GM11168 (cell line): ENCODE measurements around the gene BPIFB4.
"Not testable (repeated sequence)": the region's sequence is repeated elsewhere in the genome, so short reads cannot be mapped to it uniquely, and the experiment has no call there.

Source experiments
- in situ Hi-C: fragments of 300-500 bp; cut with MboI; formaldehyde crosslinking; loops from one replicate; pipeline ENCODE4 v1.12.0; 2022; ENCODE audit warnings: low sequenced_read_pairs; ENCODE audit not compliant: unreplicated experiment

Gene BPIFB4

DNA sequence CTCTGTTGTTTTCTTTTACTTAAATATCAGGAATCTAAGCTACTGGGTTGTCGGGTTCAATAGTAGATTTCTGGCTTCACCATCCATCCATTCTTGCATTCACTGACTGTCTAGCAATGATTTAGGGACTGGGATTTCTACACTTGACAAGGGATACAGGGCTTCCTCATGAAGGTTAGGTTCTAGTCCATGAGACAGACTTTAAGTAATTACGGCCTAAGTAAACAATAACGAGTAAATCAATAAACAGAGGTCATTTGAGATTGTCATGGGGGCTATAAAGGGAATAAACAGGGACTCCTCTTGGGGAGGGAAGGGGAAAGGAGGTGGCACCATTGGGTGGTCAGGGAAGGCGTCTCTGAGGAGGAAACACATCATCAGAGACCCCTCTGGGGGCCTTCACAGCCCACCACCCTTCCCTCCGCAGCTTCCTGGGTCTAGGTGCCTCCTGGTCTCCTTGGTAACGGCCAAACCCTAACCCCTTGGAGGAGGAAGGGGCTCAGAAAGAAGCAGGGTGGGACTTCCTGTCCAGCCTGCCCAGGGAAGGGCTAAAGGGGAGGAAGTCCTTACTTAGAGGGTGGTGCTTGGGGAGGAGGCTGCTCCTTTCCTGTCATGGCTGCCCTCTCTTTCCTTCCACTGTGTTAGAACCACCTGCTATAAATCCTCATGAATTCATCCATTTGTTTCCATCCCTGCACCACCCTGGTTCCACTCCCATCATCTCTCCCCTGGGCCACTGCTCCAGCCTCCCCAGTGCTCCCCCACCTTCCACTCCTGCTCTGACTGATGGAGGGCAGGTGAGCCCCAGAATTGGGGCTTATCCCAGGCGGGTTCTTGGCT lies 33.3 kb downstream of the BPIFB4 start:
- in situ Hi-C loops = no loop called here

DNA sequence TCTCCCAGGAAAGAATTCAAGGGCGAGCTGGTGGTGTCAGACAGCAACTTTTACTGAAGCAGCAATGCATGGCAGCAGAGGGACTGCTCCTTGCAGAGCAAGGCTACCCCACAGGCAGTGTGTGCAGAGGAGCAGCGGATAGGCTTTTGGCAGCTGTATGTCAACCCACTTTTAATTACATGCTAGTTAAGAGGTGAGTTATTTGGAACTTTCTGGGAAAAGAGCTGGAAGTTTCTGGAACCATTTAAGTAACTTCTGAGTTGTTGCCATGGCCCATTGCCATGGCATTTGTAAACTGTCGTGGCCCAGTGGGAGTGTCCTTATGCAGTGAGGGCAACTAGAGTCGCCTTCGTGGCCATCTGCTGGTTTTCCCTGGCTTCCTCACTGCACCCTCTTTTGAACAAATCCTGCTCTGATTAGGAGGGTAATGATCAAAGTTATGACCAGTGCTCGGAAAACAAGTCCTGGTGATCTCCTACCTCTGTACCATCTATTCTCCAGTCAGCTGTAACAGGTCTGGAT lies 34.0 kb downstream of the BPIFB4 start:
- in situ Hi-C loops = no loop called here

DNA sequence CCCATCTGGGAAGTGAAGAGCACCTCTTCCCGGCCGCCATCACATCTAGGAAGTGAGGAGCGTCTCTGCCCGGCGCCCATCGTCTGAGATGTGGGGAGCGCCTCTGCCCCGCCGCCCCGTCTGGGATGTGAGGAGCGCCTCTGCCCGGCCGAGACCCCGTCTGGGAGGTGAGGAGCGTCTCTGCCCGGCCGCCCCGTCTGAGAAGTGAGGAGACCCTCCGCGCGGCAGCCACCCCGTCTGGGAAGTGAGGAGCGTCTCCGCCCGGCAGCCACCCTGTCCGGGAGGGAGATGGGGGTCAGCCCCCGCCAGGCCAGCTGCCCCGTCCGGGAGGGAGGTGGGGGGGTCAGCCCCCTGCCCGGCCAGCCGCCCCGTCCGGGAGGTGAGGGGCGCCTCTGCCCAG lies 36.1 kb downstream of the BPIFB4 start:
- in situ Hi-C loops = not testable (repeated sequence)

DNA sequence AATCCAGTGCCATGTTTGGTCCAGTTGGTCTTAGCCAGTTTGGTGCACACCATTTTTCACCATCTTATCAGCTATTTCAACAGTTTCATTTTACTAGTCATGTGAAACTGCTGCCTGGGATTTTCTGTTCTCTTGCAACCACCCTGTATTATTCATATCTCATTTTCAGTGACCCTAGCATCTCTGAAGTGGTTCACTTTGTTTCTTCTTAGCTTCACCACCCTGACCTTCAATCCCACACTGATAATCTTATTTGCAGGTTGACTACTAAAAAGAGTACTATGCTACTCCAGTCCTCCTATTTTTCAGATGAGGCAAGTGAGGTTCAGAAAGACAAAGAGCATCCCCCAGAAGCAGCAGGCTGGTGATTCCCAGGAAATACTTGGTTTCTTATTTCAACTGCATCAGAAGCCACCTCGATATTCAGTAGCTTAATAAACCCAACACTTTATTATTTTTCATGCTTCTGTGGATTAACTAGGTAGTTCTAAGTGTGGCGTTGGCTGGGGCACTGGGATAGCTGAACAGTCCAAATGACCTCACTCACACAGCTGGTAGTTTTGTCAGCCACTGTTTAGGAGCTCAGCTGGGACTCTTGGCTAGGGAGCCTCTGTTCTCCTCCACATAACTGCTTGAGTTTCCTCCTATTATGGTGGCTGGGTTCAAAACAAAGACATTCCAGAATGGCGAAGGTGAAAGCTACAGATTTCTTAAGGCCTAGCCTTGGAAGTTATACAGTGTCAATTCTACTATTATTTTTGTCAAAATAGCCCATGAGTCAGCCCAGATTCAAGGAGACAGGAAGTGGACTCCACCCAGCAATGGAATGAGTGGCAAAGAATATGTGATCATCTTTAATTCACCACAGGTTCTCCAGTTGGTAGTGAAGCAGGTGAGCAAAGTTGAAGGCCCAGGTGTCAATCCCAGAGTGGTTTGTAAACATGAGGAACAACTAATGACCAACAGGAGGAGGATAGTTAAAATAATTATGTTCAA lies 40.6 kb downstream of the BPIFB4 start:
- in situ Hi-C loops = no loop called here

DNA sequence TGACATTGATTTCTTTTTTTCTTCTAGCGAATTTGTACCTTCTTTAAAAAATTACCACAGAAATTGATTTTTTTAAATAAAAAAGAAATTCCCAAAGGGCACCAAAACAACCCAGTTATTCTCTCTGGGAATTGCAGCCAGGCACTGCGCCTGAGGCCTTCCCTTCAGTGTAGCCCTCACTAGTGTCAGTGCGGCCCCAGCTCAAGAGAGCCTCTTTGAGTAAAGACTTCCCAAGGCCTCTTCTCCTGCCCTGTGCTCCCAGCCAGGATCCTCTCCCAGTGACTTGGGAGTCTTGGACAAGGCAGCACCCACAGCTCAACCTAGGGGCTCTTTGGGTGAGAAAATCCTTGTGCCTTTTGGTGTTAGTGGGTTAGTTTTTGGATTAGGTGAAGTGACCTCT lies 41.5 kb downstream of the BPIFB4 start:
- in situ Hi-C loops = no loop called here

DNA sequence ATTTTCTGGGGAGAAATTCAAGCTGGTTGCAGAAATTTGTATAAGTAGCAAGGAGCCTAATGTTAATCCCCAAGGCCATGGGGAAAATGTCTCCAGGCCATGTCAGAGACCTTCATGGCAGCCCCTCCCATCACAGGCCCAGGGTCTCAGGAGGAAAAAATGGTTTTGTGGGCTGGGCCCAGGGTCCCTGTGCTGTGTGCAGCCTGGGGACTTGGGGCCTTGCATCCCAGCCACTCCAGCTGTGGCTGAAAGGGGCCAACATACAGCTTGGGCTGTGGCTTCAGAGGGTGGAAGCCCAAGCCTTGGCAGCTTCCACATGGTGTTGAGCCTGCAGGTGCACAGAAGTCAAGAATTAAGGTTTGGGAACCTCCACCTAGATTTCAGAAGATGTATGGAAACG lies 42.9 kb downstream of the BPIFB4 start:
- in situ Hi-C loops = not testable (repeated sequence)

DNA sequence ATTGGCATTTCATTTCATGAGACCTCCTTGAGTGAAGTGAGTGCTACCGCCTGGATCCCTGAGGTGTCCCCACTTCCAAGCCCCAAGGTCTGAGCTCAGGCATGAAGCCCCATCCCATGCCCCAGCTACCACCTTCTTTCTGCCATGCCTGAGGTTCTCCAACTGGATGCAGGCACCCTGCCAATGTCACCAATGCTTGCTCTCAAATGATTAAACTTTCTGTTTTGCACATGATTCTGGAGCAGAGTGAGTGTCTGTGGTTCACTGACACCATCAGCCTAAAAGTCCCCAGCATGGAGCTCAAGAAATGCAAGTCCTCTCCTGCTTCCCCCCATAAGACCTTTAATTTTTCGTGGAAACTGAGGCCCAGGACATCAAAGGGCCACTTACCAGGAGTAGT lies 44.8 kb downstream of the BPIFB4 start:
- in situ Hi-C loops = no loop called here

DNA sequence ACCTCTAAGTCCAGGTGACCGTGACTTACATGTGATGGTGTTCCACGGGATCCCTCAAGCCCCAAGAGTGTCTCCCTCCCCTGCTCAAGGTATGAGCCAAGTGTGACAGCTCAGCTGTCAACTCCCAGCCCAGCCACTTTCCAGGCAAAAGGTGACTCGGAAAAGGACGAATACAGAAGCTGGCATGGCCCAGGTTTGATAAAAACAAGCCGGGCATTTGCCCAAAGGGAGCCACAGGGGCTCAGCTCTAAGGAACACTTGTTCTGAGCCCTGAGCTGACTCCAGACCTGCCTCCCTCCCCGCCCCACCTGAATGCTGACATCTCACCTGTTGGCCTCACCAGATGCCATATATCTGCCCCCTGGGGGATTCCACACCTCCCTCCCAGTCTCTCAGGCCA lies 45.6 kb downstream of the BPIFB4 start:
- in situ Hi-C loops = no loop called here

DNA sequence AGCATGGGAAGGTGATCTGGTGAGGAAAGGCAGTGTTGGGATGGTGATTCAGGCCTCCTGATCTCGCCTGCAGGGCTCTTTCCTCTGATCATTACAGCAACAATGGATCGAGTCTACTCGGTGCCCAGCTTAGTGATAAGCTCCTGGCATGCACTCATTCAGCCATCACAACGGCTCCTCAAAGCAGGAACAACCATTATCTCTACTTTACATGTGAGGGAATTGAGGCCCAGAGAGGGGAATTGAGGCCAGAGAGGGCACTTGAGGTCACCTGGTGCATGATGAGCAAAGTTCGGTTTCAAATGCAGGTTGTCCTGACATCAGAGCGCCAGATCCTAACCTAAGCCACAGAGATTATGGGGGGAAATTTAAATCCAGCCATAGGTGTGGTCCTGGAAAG lies 46.5 kb downstream of the BPIFB4 start:
- in situ Hi-C loops = no loop called here

DNA sequence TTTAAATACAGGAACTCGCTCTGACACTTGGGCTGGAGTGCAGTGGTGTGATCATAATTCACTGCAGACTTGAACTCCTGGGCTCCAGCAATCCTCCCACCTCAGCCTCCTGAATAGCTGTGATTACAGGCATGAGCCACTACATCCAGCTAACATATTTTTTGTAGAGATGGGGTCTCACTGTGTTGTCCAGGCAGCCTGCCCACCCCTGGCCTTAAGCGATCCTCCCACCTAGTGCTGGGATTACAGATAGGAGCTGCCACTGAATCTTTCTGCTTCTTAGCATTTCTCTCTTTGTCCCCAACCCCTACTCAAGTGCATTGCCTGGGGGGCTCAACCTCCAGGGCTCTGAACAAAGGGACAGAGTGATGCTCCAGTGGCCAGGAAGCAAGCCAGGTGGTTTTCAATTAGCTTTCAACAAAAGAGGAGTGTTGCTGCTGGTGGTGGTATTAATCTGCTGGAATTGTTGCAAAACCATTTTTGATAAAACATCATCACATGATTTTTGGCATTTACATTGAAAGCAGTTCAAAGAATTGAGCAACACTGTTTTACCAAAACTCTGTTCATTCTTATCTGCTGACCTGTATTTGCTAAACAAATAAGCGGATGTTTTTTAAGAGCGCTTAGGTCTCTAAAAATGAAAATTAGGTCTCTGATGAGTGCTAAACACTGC lies 48.1 kb downstream of the BPIFB4 start:
- in situ Hi-C loops = no loop called here

DNA sequence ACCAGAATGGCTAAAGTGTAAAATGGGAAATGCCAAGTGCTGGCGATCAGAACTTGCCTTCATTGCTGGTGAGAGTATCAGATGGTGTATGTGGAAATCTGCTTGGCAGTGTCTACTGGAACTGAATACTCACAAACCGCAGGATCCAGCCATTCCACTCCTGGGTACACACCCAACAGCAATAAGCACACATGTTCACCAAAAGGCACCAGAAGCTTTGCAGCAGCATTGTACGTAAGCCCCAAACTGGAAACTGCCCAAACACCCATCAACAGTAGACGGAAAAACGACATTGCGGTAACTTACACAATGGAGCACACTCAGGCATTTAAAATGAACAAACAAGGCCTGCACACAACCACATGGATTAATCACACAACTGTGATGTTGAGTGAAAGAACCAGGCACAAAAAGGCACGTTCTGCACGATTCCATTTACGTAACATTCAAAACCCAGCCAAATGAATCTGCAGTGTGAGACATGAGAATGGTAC lies 51.2 kb downstream of the BPIFB4 start:
- in situ Hi-C loops = no loop called here

DNA sequence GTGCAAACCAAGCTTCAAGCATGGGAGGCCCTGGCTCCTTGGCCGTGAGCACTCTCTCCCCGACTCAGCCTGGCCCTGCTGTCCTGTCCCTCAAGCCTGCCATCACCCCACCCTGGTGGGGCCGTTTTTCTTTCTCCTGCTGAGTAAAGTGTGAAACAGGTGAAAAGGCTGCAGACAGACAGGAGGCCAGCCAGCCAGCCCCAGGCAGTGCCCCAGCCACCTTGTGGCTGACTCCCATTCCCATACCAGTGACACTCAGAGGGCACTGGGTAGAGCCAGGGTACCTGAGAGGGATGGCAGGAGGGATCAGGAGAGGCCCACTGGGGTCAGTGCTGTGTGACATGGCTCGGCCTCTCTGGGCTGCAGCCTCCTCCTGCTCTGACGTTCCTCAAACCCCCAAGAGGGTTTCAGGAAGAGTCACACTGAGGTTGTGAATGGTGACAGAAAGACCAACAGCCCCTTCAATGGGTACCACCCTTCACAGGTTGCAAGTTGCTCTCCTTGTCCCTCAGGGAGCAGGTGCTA lies 52.6 kb downstream of the BPIFB4 start:
- in situ Hi-C loops = no loop called here

DNA sequence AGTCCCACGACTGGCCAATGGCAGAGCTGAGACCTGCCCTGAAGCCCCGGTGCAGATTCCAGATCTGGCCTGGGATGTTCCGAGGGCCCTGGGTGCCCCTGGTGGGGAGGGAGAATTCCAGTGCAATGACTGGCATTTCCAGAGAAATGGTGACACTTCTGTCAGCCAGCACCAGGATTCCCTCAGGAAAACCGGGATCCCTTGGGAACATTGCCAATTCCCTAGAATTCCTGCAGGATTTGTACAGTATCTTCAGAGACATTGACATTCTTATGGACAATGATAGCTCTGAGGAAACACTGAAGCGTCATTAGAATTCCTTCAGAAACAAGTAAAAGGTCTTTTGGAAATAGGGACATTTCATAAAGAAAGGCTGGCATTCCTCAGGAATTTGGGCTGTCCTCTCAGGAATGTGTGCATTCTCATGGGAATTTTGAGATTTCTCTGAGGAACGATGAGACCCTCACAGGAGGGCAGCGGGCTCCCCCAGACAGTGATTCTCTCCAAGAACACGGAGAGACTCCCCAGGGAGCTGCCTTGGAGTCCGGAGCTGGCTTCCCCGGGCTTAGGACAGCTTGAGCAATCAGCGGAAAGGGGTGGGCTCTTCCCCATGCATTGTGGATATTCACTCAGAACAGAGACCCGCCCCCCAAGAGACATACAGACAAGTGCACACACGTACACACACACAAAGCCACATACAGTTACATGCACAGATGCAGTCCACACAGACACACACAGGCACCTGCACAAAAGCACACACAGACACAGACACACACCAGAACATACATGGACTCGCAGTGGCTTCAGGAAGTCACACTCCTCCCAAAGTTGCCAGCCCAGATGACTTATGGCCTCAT lies 53.3 kb downstream of the BPIFB4 start:
- in situ Hi-C loops = no loop called here

DNA sequence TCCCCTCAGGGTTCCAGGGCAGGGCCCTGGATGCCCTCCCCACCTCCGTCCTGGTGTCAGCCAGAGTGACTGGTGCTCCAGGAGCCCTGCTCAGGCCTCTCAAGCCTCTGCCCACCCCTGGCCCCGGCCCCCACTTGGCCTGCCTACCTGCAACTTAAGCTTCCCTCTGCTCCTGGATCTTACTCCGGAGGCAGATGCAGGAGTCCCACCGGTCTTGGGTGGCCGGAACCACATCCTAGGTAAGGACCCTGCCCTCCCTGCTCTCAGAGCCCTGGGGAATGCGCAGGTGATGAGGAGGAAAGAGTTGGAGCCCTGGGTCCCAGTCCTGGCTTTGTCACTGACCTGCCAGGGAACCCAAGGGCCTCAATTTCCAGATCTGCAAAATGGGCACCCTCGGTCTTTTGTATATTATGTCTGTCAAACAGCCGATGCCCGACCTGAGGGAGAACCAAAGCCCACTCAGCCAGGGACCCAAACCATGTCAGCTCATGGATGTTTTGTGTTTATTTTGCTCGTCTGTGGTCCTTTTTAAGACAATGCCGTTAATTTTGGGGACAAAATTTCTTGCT lies 54.0 kb downstream of the BPIFB4 start:
- in situ Hi-C loops = no loop called here

DNA sequence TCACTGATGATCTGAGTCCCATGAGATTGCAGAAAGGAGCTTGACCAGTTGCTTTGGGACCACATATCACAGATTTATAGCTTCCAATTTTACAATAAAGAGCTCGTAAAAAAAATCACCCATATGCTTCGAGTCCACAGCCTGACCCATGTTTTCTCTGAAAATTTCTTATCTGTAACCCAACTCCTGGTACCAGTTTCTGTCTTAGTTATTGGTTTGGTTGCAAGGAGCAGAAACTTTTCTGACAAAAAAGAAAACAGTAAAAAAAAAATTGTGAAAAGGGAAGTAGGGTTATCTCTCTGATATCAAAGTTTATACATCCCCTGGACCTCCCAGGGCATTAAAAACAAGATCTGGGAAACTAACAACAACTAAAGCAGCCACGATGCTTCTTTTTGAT lies 57.8 kb downstream of the BPIFB4 start:
- in situ Hi-C loops = no loop called here

DNA sequence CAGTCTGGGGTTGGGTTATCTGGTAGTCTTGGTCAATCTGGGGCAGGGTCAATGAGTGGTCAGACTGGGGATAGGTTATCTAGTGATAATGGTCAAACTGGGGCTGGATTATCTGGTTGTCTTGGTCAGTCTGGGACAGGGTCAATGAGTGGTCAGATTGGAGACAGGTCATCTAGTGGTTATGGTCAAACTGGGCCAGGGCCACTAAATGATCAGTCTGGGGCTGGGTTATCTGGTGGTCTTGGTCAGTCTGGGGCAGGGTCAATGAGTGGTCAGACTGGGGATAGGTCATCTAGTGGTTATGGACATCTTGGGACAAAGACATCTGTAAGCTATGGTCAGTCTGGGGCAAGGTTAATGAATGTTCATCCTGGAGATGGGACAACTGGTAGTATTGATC lies 60.0 kb downstream of the BPIFB4 start:
- in situ Hi-C loops = no loop called here

DNA sequence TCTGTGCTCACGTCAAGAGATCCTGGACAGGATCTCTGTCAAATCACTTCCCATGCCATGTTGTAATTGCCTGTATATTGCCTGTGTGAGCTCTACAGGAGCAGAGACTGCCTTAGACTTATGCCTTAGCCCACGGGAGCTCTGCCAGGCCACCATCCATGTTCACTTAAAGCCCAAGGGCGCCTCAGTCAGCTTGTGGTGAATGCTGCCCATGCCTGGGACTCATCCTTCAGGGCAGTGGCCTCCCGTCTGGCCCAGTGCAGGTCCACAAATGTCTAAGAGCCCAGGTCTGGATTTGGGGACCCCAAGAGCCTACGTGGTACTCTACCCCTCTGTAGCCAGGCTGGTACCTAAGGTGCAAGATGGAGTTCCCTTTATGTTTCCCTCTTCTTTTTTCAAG lies 66.1 kb downstream of the BPIFB4 start:
- in situ Hi-C loops = no loop called here

DNA sequence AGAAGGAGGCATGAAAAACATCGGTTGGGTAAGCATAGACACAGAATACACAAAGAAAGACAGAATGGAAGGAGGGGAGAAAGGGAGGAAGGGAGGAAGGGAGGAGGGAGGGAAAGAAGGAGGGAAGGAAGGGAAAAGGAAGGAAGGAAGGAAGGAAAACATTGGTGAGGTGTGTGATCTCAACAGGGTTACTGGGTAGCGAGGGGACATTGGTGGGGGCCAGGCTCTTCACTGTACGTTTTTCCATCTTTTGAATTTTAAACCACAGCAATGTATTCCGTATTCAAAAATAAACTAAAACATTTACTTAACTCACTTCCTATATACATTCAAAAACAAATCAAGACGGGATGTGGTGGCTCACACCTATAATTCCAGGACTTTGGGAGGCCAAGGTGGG lies 67.9 kb downstream of the BPIFB4 start:
- in situ Hi-C loops = no loop called here

DNA sequence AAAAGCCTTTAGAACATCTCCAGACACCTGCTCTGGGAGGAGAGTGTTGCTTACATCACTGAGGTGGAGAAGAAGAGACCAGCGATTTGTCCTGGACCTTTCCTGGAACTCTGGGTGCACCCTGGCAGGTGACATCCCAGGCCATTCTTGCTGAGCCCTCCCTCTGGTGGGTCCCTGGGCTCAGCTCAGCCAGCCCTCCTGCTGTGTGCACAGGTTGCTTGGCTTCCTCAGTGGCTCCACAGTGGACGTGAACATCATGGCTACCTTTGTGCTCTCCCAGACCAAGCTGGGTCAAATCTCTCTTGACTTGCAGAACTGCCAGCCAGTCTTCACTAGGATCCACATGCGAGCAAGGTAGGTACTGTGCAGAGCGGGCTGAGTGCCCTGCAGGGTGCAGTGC lies 68.6 kb downstream of the BPIFB4 start:
- in situ Hi-C loops = no loop called here
